ENCODE measurements around the gene FSD1.

DNA sequence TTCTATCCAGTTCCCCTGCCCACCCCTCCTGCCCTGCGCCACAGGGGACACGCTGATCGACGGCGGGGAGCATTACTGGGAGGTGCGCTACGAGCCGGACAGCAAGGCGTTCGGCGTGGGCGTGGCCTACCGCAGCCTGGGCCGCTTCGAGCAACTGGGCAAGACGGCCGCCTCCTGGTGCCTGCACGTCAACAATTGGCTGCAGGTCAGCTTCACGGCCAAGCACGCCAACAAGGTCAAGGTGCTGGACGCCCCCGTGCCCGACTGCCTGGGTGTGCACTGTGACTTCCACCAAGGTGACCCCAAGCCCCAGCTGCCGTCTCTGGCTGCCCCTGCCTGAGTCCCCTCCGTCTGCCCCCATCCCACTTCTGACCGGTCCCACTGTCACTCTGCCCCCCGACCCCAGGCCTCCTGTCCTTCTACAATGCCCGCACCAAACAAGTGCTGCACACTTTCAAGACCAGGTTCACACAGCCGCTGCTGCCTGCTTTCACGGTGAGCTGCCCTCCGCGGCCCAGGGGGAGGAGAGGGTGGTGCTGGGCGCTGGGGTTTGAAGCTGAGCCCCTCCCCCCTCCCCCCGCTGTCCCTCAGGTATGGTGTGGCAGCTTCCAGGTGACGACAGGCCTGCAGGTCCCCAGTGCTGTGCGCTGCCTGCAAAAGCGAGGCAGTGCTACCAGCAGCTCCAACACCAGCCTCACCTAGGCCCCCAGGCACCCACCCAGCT lies 18.7 kb downstream of the FSD1 start:
- TF ChIP-seq, protein P1, sequence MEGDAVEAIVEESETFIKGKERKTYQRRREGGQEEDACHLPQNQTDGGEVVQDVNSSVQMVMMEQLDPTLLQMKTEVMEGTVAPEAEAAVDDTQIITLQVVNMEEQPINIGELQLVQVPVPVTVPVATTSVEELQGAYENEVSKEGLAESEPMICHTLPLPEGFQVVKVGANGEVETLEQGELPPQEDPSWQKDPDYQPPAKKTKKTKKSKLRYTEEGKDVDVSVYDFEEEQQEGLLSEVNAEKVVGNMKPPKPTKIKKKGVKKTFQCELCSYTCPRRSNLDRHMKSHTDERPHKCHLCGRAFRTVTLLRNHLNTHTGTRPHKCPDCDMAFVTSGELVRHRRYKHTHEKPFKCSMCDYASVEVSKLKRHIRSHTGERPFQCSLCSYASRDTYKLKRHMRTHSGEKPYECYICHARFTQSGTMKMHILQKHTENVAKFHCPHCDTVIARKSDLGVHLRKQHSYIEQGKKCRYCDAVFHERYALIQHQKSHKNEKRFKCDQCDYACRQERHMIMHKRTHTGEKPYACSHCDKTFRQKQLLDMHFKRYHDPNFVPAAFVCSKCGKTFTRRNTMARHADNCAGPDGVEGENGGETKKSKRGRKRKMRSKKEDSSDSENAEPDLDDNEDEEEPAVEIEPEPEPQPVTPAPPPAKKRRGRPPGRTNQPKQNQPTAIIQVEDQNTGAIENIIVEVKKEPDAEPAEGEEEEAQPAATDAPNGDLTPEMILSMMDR (IDR thresholded peaks at IDR 0.05): no peak
- TF ChIP-seq POLR2A (IDR thresholded peaks at IDR 0.05) (no peak), POLR2AphosphoS5 (IDR thresholded peaks at IDR 0.05) (no peak)

All from prostate gland (tissue), 2 donors.